Measurements from ENCODE around the gene CEL. TPM values are rescaled to one million over a fixed set of nuclear protein-coding genes. Genes with fewer than 3 reads are reported as not detected.

The CEL gene
- total RNA-seq, 4 donors from 2014 or later = 0.27 to 0.46 (median 0.33) TPM; not detected in 1

DNA sequence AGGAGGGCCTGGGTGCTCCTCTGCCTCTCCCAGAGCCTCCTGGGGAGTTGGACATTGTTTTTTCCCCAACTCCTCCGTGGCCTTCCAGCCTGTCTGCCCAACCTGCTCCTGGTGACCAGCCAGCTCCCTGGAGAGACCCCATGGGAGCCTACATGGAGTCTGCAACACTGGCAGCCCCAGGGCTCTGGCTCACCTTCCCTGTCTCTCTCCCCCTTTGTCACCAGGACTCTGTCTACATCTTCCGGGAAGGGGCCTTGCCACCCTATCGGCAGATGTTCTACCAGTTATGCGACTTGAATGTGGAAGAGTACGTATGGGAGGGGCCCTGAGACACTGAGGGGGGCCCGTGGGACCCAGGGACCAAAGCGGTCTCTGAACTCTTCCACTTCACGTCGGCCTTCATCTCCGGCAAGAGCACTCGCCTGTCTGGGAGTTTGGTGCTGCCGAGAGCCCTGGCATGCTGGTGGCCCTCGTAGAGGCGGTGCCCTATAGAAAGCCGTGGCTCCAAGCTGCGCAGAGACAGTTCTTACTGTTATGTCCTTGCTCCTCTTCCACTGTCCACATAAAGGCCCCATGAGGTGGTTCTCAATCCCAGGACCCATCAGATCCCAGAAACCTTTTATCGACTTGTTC lies 5.9 kb upstream of the CEL start:
- Histone ChIP-seq H3K4me3 (replicated peaks in 1 of 3) (no peak overlapping the region), H3K9me3 (no peaks in the 10 kb centered on the region), H3K27me3 (no peaks in the 10 kb centered on the region), H3K36me3 (peaks cover 47 to 48% of the 10 kb centered on the region in 2 donors), H3K4me1 (no peaks in the 10 kb centered on the region), H3K27ac (no peak overlapping the region)
- TF ChIP-seq POLR2A (IDR thresholded peaks at IDR 0.05) (no peak), CTCF (IDR thresholded peaks at IDR 0.05) (no peak)
- WGBS, 2 donors = 95% methylated on average over 13 to 17 of the region's 17 CpGs
- intact Hi-C loops (cut with DNase I) = no loop called here
- DNase-seq = no peak

DNA sequence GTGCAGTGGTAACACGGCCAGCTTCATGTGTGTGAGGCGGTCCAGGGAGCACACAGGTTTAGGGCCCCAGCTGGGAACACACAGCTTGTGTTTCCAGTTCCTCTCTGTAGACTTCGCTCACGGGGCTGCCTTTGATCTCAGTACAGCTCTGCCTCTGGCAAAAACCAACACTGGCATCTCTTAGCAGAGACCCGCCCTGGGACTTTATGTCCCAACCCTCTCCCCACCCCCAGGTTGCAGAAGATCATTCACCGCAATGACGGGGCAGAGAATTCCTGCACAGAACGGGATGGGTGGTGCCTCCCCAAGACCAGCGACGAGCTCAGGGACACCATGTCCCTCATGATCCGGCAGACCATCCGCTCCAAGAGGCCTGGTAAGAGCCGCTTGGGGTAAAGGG lies 5.2 kb upstream of the CEL start:
- intact Hi-C loops (cut with DNase I) = no loop called here
- H3K4me1 ChIP-seq = no peaks in the 10 kb centered on the region
- no peak overlapping the region for H3K4me3 ChIP-seq (replicated peaks in 1 of 3)
- no peak overlapping the region for H3K27ac ChIP-seq
- TF ChIP-seq CTCF (IDR thresholded peaks at IDR 0.05) = no peak
- TF ChIP-seq POLR2A (IDR thresholded peaks at IDR 0.05) = no peak
- no peaks in the 10 kb centered on the region for H3K27me3 ChIP-seq
- no peaks in the 10 kb centered on the region for H3K9me3 ChIP-seq
- H3K36me3 ChIP-seq = peaks cover 41 to 42% of the 10 kb centered on the region in 2 donors
- DNase-seq = no peak
- 93 to 96% methylated on average over 11 to 13 of the region's 13 CpGs for WGBS, 2 donors

DNA sequence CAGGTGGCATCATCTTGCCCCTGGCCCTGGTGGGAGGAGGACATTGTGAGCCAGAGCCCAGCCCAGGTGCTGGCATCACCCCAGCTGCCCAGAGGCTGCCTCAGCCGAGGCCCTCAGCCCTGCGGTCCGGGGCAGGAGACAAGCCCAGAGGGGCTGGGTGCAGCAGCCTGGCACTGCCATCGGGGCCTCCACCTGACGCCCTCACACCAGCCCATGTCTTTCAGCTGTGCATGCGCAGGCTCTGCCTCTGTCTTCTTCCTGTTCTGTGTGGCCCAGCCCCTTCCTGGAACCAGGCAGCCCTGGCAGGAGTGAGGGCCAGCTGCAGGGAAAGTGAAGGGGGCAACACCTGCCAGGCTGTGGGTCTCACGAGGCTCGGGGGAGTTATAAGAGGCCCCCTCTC lies 4.8 kb upstream of the CEL start:
- Histone ChIP-seq H3K27ac (no peak overlapping the region), H3K9me3 (no peaks in the 10 kb centered on the region), H3K4me3 (replicated peaks in 1 of 3) (no peak overlapping the region), H3K36me3 (peaks cover 37 to 39% of the 10 kb centered on the region in 2 donors), H3K27me3 (no peaks in the 10 kb centered on the region), H3K4me1 (no peaks in the 10 kb centered on the region)
- no peak for TF ChIP-seq POLR2A (IDR thresholded peaks at IDR 0.05)
- TF ChIP-seq CTCF (IDR thresholded peaks at IDR 0.05) = no peak
- intact Hi-C loops (cut with DNase I) = no loop called here
- no peak for DNase-seq
- 88 to 89% methylated on average over 3 to 6 of the region's 8 CpGs for WGBS, 2 donors

DNA sequence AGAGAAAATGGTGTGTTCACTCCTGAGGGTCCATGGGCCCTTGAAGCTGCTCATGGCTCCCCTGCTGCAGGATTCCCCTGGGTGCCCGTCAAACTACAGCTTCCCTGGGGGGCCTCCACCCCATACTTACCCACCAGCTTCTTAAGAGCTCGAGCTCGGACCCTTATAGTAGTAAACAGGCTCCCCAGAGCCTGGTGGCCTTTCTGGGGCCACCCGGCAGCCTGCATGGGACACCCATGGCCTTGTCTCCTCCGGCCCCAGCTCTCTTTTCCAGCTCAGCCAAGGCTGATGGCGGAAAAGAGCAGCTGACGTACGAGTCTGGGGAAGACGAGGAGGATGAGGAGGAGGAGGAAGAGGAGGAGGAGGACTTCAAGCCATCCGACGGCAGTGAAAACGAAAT lies 4.2 kb upstream of the CEL start:
- Histone ChIP-seq H3K36me3 (peaks cover 36 to 39% of the 10 kb centered on the region in 2 donors), H3K27ac (no peak overlapping the region), H3K4me3 (replicated peaks in 1 of 3) (no peak overlapping the region), H3K4me1 (no peaks in the 10 kb centered on the region), H3K27me3 (no peaks in the 10 kb centered on the region), H3K9me3 (no peaks in the 10 kb centered on the region)
- 96% methylated on average over 12 of the region's 12 CpGs for WGBS, 2 donors
- TF ChIP-seq CTCF (IDR thresholded peaks at IDR 0.05) (no peak), POLR2A (IDR thresholded peaks at IDR 0.05) (no peak)
- intact Hi-C loops (cut with DNase I) = no loop called here
- DNase-seq = no peak

DNA sequence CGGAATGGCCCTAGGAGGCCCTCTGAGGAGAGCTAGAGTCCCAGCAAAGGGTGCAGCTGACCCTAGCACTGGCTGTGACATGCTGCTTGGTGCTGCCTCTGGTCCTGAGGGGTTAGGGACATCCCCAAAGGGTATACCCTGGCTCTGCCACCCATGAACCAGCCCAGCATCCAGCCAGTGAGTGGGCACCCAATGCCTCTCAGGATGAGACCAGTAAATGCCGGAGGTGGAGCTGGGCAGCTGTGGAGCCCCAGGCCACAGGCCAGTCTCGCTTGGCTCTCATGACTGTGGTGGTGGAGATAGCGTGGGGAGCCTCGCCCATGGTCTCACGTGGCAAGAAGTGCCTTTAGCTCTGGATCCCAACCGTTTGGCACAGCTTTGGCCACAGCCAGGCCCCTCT lies 3.7 kb upstream of the CEL start:
- 74 to 91% methylated on average over 7 of the region's 7 CpGs for WGBS, 2 donors
- DNase-seq = no peak
- Histone ChIP-seq H3K4me3 (replicated peaks in 1 of 3) (no peak overlapping the region), H3K36me3 (peaks cover 36 to 39% of the 10 kb centered on the region in 2 donors), H3K4me1 (no peaks in the 10 kb centered on the region), H3K27ac (no peak overlapping the region), H3K27me3 (no peaks in the 10 kb centered on the region), H3K9me3 (no peaks in the 10 kb centered on the region)
- intact Hi-C loops (cut with DNase I) = no loop called here
- TF ChIP-seq POLR2A (IDR thresholded peaks at IDR 0.05) (no peak), CTCF (IDR thresholded peaks at IDR 0.05) (no peak)
